ENCODE results near the gene MCTP1.

The MCTP1 gene

DNA sequence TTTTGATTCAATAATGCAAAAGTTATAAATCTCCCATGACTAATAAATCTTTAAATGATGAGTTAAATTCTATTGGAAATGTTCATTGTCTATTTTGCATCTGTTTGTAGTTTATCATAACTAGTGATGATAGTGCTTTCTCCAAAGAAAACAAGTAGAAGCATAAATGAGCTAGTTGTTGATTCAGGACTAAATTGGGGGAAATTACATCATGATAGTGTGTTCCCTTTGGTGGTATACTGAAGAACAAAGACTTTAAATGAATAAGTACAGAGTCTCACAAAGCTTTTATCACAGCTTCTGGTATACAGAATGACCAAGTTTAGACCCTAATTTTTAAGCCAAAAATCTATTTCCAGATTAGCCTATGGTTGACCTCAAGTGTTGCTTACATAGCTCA, 173.8 kb downstream of the MCTP1 start:
- no peaks in the 10 kb centered on the region for H3K4me1 ChIP-seq (ENCODE audit: insufficient read depth, poor library complexity, severe bottlenecking)
- no peak for ATAC-seq (ENCODE audit: low read depth)
- no peak overlapping the region for H3K4me3 ChIP-seq (ENCODE audit: severe bottlenecking)
- no peak for DNase-seq (ENCODE audit: low spot score)
- H3K36me3 ChIP-seq (ENCODE audit: low read depth) = no peaks in the 10 kb centered on the region
- no peak for TF ChIP-seq CTCF (IDR thresholded peaks at IDR 0.05; ENCODE audit: poor library complexity, severe bottlenecking)
- no peaks in the 10 kb centered on the region for H3K9me3 ChIP-seq (ENCODE audit: severe bottlenecking)
- no peaks in the 10 kb centered on the region for H3K27me3 ChIP-seq (ENCODE audit: insufficient read depth, poor library complexity, severe bottlenecking)
- no peak overlapping the region for H3K27ac ChIP-seq (ENCODE audit: poor library complexity, severe bottlenecking)

GRCh38 chr5:95110118-95110517, 174.8 kb downstream of the MCTP1 start:
- Histone ChIP-seq H3K9me3 (ENCODE audit: severe bottlenecking) (no peaks in the 10 kb centered on the region), H3K27me3 (ENCODE audit: insufficient read depth, poor library complexity, severe bottlenecking) (no peaks in the 10 kb centered on the region), H3K4me1 (ENCODE audit: insufficient read depth, poor library complexity, severe bottlenecking) (no peaks in the 10 kb centered on the region), H3K4me3 (ENCODE audit: severe bottlenecking) (no peak overlapping the region), H3K36me3 (ENCODE audit: low read depth) (no peaks in the 10 kb centered on the region), H3K27ac (ENCODE audit: poor library complexity, severe bottlenecking) (no peak overlapping the region)
- ATAC-seq (ENCODE audit: low read depth) (no peak), DNase-seq (ENCODE audit: low spot score) (no peak)
- no peak for TF ChIP-seq CTCF (IDR thresholded peaks at IDR 0.05; ENCODE audit: poor library complexity, severe bottlenecking)

DNA sequence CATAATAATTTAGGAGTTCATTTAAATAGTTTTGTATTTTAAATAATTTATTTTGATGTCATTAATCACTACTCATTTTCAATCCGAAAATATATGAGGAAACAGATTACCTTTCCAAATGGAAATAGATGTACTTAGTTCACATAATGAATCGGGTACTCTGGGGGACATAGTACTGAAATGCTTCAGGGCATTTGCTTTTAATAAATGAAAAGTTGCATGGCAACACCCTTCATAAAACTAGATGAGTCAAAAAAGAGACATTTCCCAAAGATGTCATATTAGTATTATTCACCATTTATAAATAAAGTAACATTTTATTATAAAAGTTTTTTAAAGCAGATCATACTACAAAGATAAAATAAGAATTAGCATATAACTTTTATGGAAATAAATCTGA, 177.8 kb downstream of the MCTP1 start:
- no peak for TF ChIP-seq CTCF (IDR thresholded peaks at IDR 0.05; ENCODE audit: poor library complexity, severe bottlenecking)
- no peak for ATAC-seq (ENCODE audit: low read depth)
- no peak for DNase-seq (ENCODE audit: low spot score)
- Histone ChIP-seq H3K36me3 (ENCODE audit: low read depth) (no peaks in the 10 kb centered on the region), H3K9me3 (ENCODE audit: severe bottlenecking) (no peaks in the 10 kb centered on the region), H3K4me1 (ENCODE audit: insufficient read depth, poor library complexity, severe bottlenecking) (no peaks in the 10 kb centered on the region), H3K27me3 (ENCODE audit: insufficient read depth, poor library complexity, severe bottlenecking) (no peaks in the 10 kb centered on the region), H3K27ac (ENCODE audit: poor library complexity, severe bottlenecking) (no peak overlapping the region), H3K4me3 (ENCODE audit: severe bottlenecking) (no peak overlapping the region)

GRCh38 chr5:95105638-95106037, 179.3 kb downstream of the MCTP1 start:
- no peak for TF ChIP-seq CTCF (IDR thresholded peaks at IDR 0.05; ENCODE audit: poor library complexity, severe bottlenecking)
- Histone ChIP-seq H3K9me3 (ENCODE audit: severe bottlenecking) (no peaks in the 10 kb centered on the region), H3K27ac (ENCODE audit: poor library complexity, severe bottlenecking) (no peak overlapping the region), H3K4me1 (ENCODE audit: insufficient read depth, poor library complexity, severe bottlenecking) (no peaks in the 10 kb centered on the region), H3K36me3 (ENCODE audit: low read depth) (no peaks in the 10 kb centered on the region), H3K4me3 (ENCODE audit: severe bottlenecking) (no peak overlapping the region), H3K27me3 (ENCODE audit: insufficient read depth, poor library complexity, severe bottlenecking) (no peaks in the 10 kb centered on the region)
- DNase-seq (ENCODE audit: low spot score) (no peak), ATAC-seq (ENCODE audit: low read depth) (no peak)

GRCh38 chr5:95102687-95103086, 182.2 kb downstream of the MCTP1 start:
- H3K36me3 ChIP-seq (ENCODE audit: low read depth) = no peaks in the 10 kb centered on the region
- no peak overlapping the region for H3K27ac ChIP-seq (ENCODE audit: poor library complexity, severe bottlenecking)
- H3K9me3 ChIP-seq (ENCODE audit: severe bottlenecking) = no peaks in the 10 kb centered on the region
- no peak for TF ChIP-seq CTCF (IDR thresholded peaks at IDR 0.05; ENCODE audit: poor library complexity, severe bottlenecking)
- H3K4me1 ChIP-seq (ENCODE audit: insufficient read depth, poor library complexity, severe bottlenecking) = no peaks in the 10 kb centered on the region
- no peak for DNase-seq (ENCODE audit: low spot score)
- no peak for ATAC-seq (ENCODE audit: low read depth)
- no peak overlapping the region for H3K4me3 ChIP-seq (ENCODE audit: severe bottlenecking)
- H3K27me3 ChIP-seq (ENCODE audit: insufficient read depth, poor library complexity, severe bottlenecking) = no peaks in the 10 kb centered on the region

Measured in RWPE2 (cell line).